WERI-Rb-1 (cell line): ENCODE measurements around the gene USP1.

Source experiments
- DNase-seq: peaks from one replicate; pipeline ENCODE4 v3.0.0-alpha.2; 2020
- H3K27ac ChIP-seq: fragments of 250-450 bp; sonication (Bioruptor Pico); 2 replicates; pipeline ENCODE4 v1.5.1; 2020; ENCODE audit warnings: mild to moderate bottlenecking, moderate library complexity
- H3K27me3 ChIP-seq: fragments of 250-450 bp; sonication (Bioruptor Pico); 2 replicates; pipeline ENCODE4 v1.5.1; 2021; ENCODE audit warnings: mild to moderate bottlenecking, low read depth, moderate library complexity; ENCODE audit not compliant: insufficient read depth, severe bottlenecking
- H3K36me3 ChIP-seq: fragments of 250-450 bp; sonication (Bioruptor Pico); 2 replicates; pipeline ENCODE4 v1.5.1; 2020; ENCODE audit warnings: mild to moderate bottlenecking, moderate library complexity
- H3K4me3 ChIP-seq: 2 replicates; pipeline ENCODE4 v1.5.1; 2011; ENCODE audit warnings: low read depth, mild to moderate bottlenecking, control low read depth, low read length
- H3K9me3 ChIP-seq: fragments of 250-450 bp; sonication (Bioruptor Pico); 2 replicates; pipeline ENCODE4 v1.5.1; 2021; ENCODE audit warnings: mild to moderate bottlenecking, moderate library complexity; ENCODE audit not compliant: severe bottlenecking
- CTCF ChIP-seq: IDR thresholded peaks from 2 replicates; pipeline ENCODE4 v1.5.1; 2011; ENCODE audit warnings: low read depth, mild to moderate bottlenecking, control low read depth, inconsistent platforms, low read length

Gene USP1

GRCh38 chr1:62394646-62395045 is 42.2 kb upstream of the USP1 start:
- no peaks in the 10 kb centered on the region for H3K27me3 ChIP-seq
- DNase-seq = no peak
- no peak overlapping the region for H3K27ac ChIP-seq
- H3K9me3 ChIP-seq = no peaks in the 10 kb centered on the region
- no peaks in the 10 kb centered on the region for H3K36me3 ChIP-seq
- no peak for TF ChIP-seq CTCF
- no peak overlapping the region for H3K4me3 ChIP-seq

- TF ChIP-seq CTCF = no peak
- Histone ChIP-seq H3K4me3 (no peak overlapping the region), H3K27ac (no peak overlapping the region), H3K9me3 (no peaks in the 10 kb centered on the region), H3K27me3 (no peaks in the 10 kb centered on the region), H3K36me3 (no peaks in the 10 kb centered on the region)
- DNase-seq = no peak
Measured at GRCh38 chr1:62395291-62395690, 41.6 kb upstream of the USP1 start.

GRCh38 chr1:62396871-62397270 is 40.0 kb upstream of the USP1 start:
- Histone ChIP-seq H3K36me3 (no peaks in the 10 kb centered on the region), H3K27ac (no peak overlapping the region), H3K4me3 (no peak overlapping the region), H3K9me3 (no peaks in the 10 kb centered on the region), H3K27me3 (no peaks in the 10 kb centered on the region)
- no peak for TF ChIP-seq CTCF
- no peak for DNase-seq

- no peak overlapping the region for H3K27ac ChIP-seq
- H3K27me3 ChIP-seq = no peaks in the 10 kb centered on the region
- no peak for DNase-seq
- TF ChIP-seq CTCF = no peak
- no peaks in the 10 kb centered on the region for H3K9me3 ChIP-seq
- H3K4me3 ChIP-seq = no peak overlapping the region
- H3K36me3 ChIP-seq = no peaks in the 10 kb centered on the region
Measured at GRCh38 chr1:62397301-62397700, 39.5 kb upstream of the USP1 start.

- no peak for TF ChIP-seq CTCF
- Histone ChIP-seq H3K27me3 (no peaks in the 10 kb centered on the region), H3K36me3 (no peaks in the 10 kb centered on the region), H3K4me3 (no peak overlapping the region), H3K27ac (no peak overlapping the region), H3K9me3 (no peaks in the 10 kb centered on the region)
- no peak for DNase-seq
Measured at GRCh38 chr1:62398377-62398776, 38.5 kb upstream of the USP1 start.

GRCh38 chr1:62401034-62401760 is 35.7 kb upstream of the USP1 start:
- no peak overlapping the region for H3K4me3 ChIP-seq
- no peak for TF ChIP-seq CTCF
- no peaks in the 10 kb centered on the region for H3K27me3 ChIP-seq
- no peak overlapping the region for H3K27ac ChIP-seq
- no peaks in the 10 kb centered on the region for H3K9me3 ChIP-seq
- H3K36me3 ChIP-seq = no peaks in the 10 kb centered on the region
- DNase-seq = no peak
